H1 (cell line): ENCODE data around the gene AMN1. TPM values are rescaled to one million over a fixed set of nuclear protein-coding genes. Genes with fewer than 3 reads are reported as not detected.

Experiments
- CTBP2 ChIP-seq: IDR thresholded peaks from 2 replicates; pipeline ENCODE4 v1.7.0; 2011; ENCODE audit warnings: borderline replicate concordance, mild to moderate bottlenecking, moderate library complexity, mixed read lengths, low read length; ENCODE audit not compliant: insufficient read depth, insufficient read length
- EGR1 ChIP-seq: IDR thresholded peaks from 2 replicates; pipeline ENCODE4 v1.6.1; 2011; ENCODE audit warnings: low read depth, low read length, borderline replicate concordance
- GABPA ChIP-seq: IDR thresholded peaks from 2 replicates; pipeline ENCODE4 v1.6.1; 2011; ENCODE audit warnings: mild to moderate bottlenecking, low read length, moderate library complexity, borderline replicate concordance; ENCODE audit not compliant: insufficient read depth
- NRF1 ChIP-seq: IDR thresholded peaks from 2 replicates; pipeline ENCODE4 v1.6.1; 2011; ENCODE audit warnings: mild to moderate bottlenecking, low read depth, low read length, improper control_type of control experiment
- PHF8 ChIP-seq: fragments of 200-600 bp; sonication (generic); conservative IDR thresholded peaks from 2 replicates; pipeline ENCODE4 v1.7.1; 2012; ENCODE audit warnings: low read depth, mild to moderate bottlenecking, inconsistent platforms, low read length, moderate library complexity
- RFX5 ChIP-seq: IDR thresholded peaks from 2 replicates; pipeline ENCODE4 v1.6.1; 2011; ENCODE audit warnings: low read depth, low read length, improper control_type of control experiment, borderline replicate concordance
- SP2 ChIP-seq: IDR thresholded peaks from 2 replicates; pipeline ENCODE4 v1.6.1; 2012; ENCODE audit warnings: mild to moderate bottlenecking, low read length, inconsistent platforms
- TBP ChIP-seq: IDR thresholded peaks from 2 replicates; pipeline ENCODE4 v1.6.1; 2011; ENCODE audit warnings: low read depth, low read length, improper control_type of control experiment
- polyA plus RNA-seq, 7 experiments: library from polyadenylated mRNA; depleted of rRNA in 3 of 7; stranded (reverse) in 5 of 7; unstranded in 2 of 7; fragments of >200 nt in 5 of 7; fragments of 200-250 nt in 2 of 7; gene quantifications; 1 replicate in 5 of 7; 2 replicates in 1 of 7; 4 replicates in 1 of 7; pipeline versions ENCODE4 v1.2.1 to v1.2.3, GENCODE V29; 2011 to 2013; ENCODE audit warnings: missing spikeins in 2 of 7, mixed read lengths in 2 of 7
- total RNA-seq: library from RNA; stranded (reverse); fragmentation: NEBNext Ultra II Directional; extraction: Animal tissue kit (Norgen Biotek cat#: 25700); gene quantifications from 2 replicates; pipeline ENCODE4 v1.2.1, GENCODE V29; 2021
- TF ChIP-seq, protein P1 (sequence below): fragments of 300-600 bp; sonication (generic); IDR thresholded peaks from 2 replicates; pipeline ENCODE4 v1.7.1; 2012; ENCODE audit warnings: low read length, moderate library complexity, mild to moderate bottlenecking, inconsistent platforms; ENCODE audit not compliant: insufficient replicate concordance
- TF ChIP-seq, protein P2 (sequence below): IDR thresholded peaks from 2 replicates; pipeline ENCODE4 v1.6.1; 2012; ENCODE audit warnings: inconsistent platforms

AMN1 gene
- total and polyA plus RNA-seq, 2 of the 8 experiments (the other 6 are each of a cell fraction or from before 2014, with no cell fraction given), result 7.5 to 13.8 TPM

DNA sequence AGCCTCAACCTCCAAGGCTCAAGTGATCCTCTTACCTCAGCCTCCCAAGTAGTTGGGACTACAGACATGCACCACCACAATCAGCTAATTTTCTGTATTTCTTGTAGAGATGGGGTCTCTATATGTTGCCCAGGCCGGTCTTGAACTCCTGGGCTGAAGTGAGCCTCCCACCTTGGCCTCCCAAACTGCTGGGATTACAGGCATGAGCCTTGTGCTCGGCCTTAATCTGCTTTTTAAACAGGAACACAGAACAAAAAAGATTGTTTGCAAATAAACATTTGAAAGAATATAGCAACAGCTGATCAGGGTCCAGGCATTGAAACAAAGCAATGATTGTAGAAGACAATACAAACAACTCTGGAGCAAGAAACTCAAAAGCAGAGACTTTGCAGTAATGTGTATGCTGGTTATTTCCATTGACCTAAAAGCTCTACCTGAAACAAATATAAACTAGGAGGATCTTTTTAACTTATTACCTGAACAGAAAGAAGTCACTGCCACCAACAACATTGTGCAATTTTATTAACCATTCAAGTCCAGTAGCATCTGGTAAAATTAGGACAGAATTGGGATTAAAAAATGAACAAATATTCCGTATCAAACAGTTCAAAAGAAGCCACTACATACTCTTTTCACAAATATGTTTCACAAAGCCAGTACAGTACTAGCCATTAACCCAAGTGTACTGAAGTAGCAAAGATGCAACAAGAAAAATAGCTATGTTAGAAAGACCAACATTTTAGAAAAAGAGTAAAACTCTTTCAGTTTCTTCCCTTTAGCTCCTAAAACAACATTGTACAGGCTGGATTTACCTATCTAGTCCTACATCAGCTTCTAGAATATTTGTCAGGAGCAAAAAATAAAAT, 14.2 kb downstream of the AMN1 start (continued):
- TF ChIP-seq, protein P1, sequence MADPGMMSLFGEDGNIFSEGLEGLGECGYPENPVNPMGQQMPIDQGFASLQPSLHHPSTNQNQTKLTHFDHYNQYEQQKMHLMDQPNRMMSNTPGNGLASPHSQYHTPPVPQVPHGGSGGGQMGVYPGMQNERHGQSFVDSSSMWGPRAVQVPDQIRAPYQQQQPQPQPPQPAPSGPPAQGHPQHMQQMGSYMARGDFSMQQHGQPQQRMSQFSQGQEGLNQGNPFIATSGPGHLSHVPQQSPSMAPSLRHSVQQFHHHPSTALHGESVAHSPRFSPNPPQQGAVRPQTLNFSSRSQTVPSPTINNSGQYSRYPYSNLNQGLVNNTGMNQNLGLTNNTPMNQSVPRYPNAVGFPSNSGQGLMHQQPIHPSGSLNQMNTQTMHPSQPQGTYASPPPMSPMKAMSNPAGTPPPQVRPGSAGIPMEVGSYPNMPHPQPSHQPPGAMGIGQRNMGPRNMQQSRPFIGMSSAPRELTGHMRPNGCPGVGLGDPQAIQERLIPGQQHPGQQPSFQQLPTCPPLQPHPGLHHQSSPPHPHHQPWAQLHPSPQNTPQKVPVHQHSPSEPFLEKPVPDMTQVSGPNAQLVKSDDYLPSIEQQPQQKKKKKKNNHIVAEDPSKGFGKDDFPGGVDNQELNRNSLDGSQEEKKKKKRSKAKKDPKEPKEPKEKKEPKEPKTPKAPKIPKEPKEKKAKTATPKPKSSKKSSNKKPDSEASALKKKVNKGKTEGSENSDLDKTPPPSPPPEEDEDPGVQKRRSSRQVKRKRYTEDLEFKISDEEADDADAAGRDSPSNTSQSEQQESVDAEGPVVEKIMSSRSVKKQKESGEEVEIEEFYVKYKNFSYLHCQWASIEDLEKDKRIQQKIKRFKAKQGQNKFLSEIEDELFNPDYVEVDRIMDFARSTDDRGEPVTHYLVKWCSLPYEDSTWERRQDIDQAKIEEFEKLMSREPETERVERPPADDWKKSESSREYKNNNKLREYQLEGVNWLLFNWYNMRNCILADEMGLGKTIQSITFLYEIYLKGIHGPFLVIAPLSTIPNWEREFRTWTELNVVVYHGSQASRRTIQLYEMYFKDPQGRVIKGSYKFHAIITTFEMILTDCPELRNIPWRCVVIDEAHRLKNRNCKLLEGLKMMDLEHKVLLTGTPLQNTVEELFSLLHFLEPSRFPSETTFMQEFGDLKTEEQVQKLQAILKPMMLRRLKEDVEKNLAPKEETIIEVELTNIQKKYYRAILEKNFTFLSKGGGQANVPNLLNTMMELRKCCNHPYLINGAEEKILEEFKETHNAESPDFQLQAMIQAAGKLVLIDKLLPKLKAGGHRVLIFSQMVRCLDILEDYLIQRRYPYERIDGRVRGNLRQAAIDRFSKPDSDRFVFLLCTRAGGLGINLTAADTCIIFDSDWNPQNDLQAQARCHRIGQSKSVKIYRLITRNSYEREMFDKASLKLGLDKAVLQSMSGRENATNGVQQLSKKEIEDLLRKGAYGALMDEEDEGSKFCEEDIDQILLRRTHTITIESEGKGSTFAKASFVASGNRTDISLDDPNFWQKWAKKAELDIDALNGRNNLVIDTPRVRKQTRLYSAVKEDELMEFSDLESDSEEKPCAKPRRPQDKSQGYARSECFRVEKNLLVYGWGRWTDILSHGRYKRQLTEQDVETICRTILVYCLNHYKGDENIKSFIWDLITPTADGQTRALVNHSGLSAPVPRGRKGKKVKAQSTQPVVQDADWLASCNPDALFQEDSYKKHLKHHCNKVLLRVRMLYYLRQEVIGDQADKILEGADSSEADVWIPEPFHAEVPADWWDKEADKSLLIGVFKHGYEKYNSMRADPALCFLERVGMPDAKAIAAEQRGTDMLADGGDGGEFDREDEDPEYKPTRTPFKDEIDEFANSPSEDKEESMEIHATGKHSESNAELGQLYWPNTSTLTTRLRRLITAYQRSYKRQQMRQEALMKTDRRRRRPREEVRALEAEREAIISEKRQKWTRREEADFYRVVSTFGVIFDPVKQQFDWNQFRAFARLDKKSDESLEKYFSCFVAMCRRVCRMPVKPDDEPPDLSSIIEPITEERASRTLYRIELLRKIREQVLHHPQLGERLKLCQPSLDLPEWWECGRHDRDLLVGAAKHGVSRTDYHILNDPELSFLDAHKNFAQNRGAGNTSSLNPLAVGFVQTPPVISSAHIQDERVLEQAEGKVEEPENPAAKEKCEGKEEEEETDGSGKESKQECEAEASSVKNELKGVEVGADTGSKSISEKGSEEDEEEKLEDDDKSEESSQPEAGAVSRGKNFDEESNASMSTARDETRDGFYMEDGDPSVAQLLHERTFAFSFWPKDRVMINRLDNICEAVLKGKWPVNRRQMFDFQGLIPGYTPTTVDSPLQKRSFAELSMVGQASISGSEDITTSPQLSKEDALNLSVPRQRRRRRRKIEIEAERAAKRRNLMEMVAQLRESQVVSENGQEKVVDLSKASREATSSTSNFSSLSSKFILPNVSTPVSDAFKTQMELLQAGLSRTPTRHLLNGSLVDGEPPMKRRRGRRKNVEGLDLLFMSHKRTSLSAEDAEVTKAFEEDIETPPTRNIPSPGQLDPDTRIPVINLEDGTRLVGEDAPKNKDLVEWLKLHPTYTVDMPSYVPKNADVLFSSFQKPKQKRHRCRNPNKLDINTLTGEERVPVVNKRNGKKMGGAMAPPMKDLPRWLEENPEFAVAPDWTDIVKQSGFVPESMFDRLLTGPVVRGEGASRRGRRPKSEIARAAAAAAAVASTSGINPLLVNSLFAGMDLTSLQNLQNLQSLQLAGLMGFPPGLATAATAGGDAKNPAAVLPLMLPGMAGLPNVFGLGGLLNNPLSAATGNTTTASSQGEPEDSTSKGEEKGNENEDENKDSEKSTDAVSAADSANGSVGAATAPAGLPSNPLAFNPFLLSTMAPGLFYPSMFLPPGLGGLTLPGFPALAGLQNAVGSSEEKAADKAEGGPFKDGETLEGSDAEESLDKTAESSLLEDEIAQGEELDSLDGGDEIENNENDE, result no peak
- TF ChIP-seq SP2 (no peak), EGR1 (no peak), NRF1 (no peak), RFX5 (no peak), PHF8 (no peak), CTBP2 (no peak), TBP (no peak), GABPA (no peak)
- TF ChIP-seq, protein P2, sequence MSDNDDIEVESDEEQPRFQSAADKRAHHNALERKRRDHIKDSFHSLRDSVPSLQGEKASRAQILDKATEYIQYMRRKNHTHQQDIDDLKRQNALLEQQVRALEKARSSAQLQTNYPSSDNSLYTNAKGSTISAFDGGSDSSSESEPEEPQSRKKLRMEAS, result no peak
